Ammon's horn (tissue), 1 donor: ENCODE results near the gene PARP6.

Source experiments
- DNase-seq: peaks from one replicate; pipeline ENCODE4 v3.0.0-alpha.2; 2016; ENCODE audit warnings: low spot score

Gene PARP6

GRCh38 chr15:72198356-72199204, 73.8 kb downstream of the PARP6 start:
- DNase-seq, result no peak

GRCh38 chr15:72197460-72198355, 74.6 kb downstream of the PARP6 start, which contains the start of gene GRAMD2A:
Gene GRAMD2A (minus strand): TSS chr15:72197787.
- DNase-seq, result no peak

GRCh38 chr15:72197041-72197459, 75.3 kb downstream of the PARP6 start:
- no peak for DNase-seq

GRCh38 chr15:72196409-72197040, 75.8 kb downstream of the PARP6 start:
- no peak for DNase-seq

GRCh38 chr15:72195101-72195511, 77.2 kb downstream of the PARP6 start:
- DNase-seq, result peak; percentile 73

GRCh38 chr15:72193836-72194396, 78.4 kb downstream of the PARP6 start:
- DNase-seq, result no peak

- no peak for DNase-seq
These were observed 79.9 kb downstream of the PARP6 start for GRCh38 chr15:72192416-72192815.
